ENCODE data around the gene EID2. TPM values are rescaled to one million over a fixed set of nuclear protein-coding genes. Genes with fewer than 3 reads are reported as not detected.

The EID2 gene
- total RNA-seq, 1 donor from 2014 or later = 13.5 TPM

GRCh38 chr19:39498798-39499642 lies 40.9 kb downstream of the EID2 start, which contains the start of gene DLL3:
DLL3 (plus strand) TSS chr19:39498947; CDS start chr19:39498975, 28 bp downstream.
- Histone ChIP-seq H3K27me3 (peaks cover 4% of the 10 kb centered on the region), H3K4me3 (peak within 1 kb of the TSS in 1 of 2 donors; percentile 16)
- no peak for DNase-seq (ENCODE audit: extremely low spot score in 2 of 2)

GRCh38 chr19:39497996-39498797 lies 41.8 kb downstream of the EID2 start:
- H3K9me3 ChIP-seq = no peaks in the 10 kb centered on the region
- no peak for DNase-seq (ENCODE audit: extremely low spot score in 2 of 2)
- no peaks in the 10 kb centered on the region for H3K36me3 ChIP-seq
- H3K4me3 ChIP-seq = peak overlapping the region in 1 of 2 donors; percentile 16
- TF ChIP-seq POLR2AphosphoS5 (IDR thresholded peaks at IDR 0.05; ENCODE audit: insufficient read depth in 1 of 2, low read depth in 1 of 2) (no peak), POLR2A (IDR thresholded peaks at IDR 0.05) (no peak), CTCF (IDR thresholded peaks at IDR 0.05) (no peak)
- H3K4me1 ChIP-seq = peaks cover 25% of the 10 kb centered on the region
- peaks cover 4% of the 10 kb centered on the region for H3K27me3 ChIP-seq
- no peak overlapping the region for H3K27ac ChIP-seq
- intact Hi-C loops (cut with DNase I) = no loop called here

More at GRCh38 chr19:39498798-39499642, 40.9 kb downstream of the EID2 start, which contains the start of gene DLL3:
- peaks cover 25% of the 10 kb centered on the region for H3K4me1 ChIP-seq
- no peaks in the 10 kb centered on the region for H3K9me3 ChIP-seq
- intact Hi-C loops (cut with DNase I) = no loop called here
- TF ChIP-seq CTCF (IDR thresholded peaks at IDR 0.05) = no peak
- no peak for TF ChIP-seq POLR2AphosphoS5 (IDR thresholded peaks at IDR 0.05; ENCODE audit: insufficient read depth in 1 of 2, low read depth in 1 of 2)
- TF ChIP-seq POLR2A (IDR thresholded peaks at IDR 0.05) = no peak
- no peak within 1 kb of the TSS for H3K27ac ChIP-seq
- no peaks in the 10 kb centered on the region for H3K36me3 ChIP-seq

- Histone ChIP-seq H3K27ac (no peak overlapping the region), H3K9me3 (no peaks in the 10 kb centered on the region), H3K4me1 (peaks cover 20% of the 10 kb centered on the region), H3K4me3 (peak overlapping the region in 1 of 2 donors; percentile 16), H3K36me3 (no peaks in the 10 kb centered on the region), H3K27me3 (peaks cover 4% of the 10 kb centered on the region)
- intact Hi-C loops (cut with DNase I) = no loop called here
- no peak for DNase-seq (ENCODE audit: extremely low spot score in 2 of 2)
- no peak for TF ChIP-seq POLR2A (IDR thresholded peaks at IDR 0.05)
- TF ChIP-seq POLR2AphosphoS5 (IDR thresholded peaks at IDR 0.05; ENCODE audit: insufficient read depth in 1 of 2, low read depth in 1 of 2) = no peak
- no peak for TF ChIP-seq CTCF (IDR thresholded peaks at IDR 0.05)
These were observed 42.3 kb downstream of the EID2 start for GRCh38 chr19:39497701-39497995.

GRCh38 chr19:39496063-39496462 lies 43.9 kb downstream of the EID2 start:
- peaks cover 0 to 11% of the 10 kb centered on the region in 2 donors for H3K36me3 ChIP-seq

More at GRCh38 chr19:39496063-39496462, 43.9 kb downstream of the EID2 start:
- Histone ChIP-seq H3K9me3 (no peaks in the 10 kb centered on the region), H3K27me3 (peaks cover 4% of the 10 kb centered on the region), H3K27ac (no peak overlapping the region), H3K4me3 (no peak overlapping the region), H3K4me1 (peaks cover 19% of the 10 kb centered on the region)
- intact Hi-C loops (cut with DNase I) = no loop called here
- no peak for DNase-seq (ENCODE audit: extremely low spot score in 2 of 2)
- TF ChIP-seq POLR2AphosphoS5 (IDR thresholded peaks at IDR 0.05; ENCODE audit: insufficient read depth in 1 of 2, low read depth in 1 of 2) (no peak), CTCF (IDR thresholded peaks at IDR 0.05) (no peak), POLR2A (IDR thresholded peaks at IDR 0.05) (no peak)

Measured in vagina (tissue), 2 donors.